ENCODE results near the gene PEAR1. TPM values are rescaled to one million over a fixed set of nuclear protein-coding genes. Genes with fewer than 3 reads are reported as not detected.

The PEAR1 gene
- total RNA-seq, 1 experiment from 2014 or later, result 0.39 TPM

GRCh38 chr1:156864796-156865195 lies 28.7 kb upstream of the PEAR1 start:
- Histone ChIP-seq H4K91ac (ENCODE audit: insufficient read length, low read depth, low read length) (no peak overlapping the region), H3K9me3 (ENCODE audit: control insufficient read depth, low read depth, low read length) (no peaks in the 10 kb centered on the region), H3K56ac (ENCODE audit: insufficient read length, low read depth, low read length) (no peak overlapping the region), H2BK5ac (ENCODE audit: insufficient read length, low read length) (no peak overlapping the region), H3K14ac (ENCODE audit: insufficient read depth, low read length) (no peak overlapping the region), H2AK5ac (ENCODE audit: insufficient read length, low read length) (no peak overlapping the region), H4K5ac (ENCODE audit: insufficient read length, low read depth, low read length) (no peak overlapping the region), H3K27me3 (ENCODE audit: insufficient read depth, low read length) (peaks cover 42% of the 10 kb centered on the region; the same call in 1 of the 2 replicates), H3K23me2 (ENCODE audit: insufficient read length, low read depth, low read length, poor library complexity, severe bottlenecking) (peaks cover 7% of the 10 kb centered on the region), H3T11ph (ENCODE audit: low read length) (no peak overlapping the region), H3K27ac (ENCODE audit: insufficient read length, low read depth, low read length) (no peak overlapping the region), H2BK120ac (ENCODE audit: low read depth, low read length, poor library complexity, severe bottlenecking) (no peak overlapping the region), H2AFZ (ENCODE audit: low read length) (no peak overlapping the region), H3K4ac (ENCODE audit: low read depth, low read length) (no peak overlapping the region), H2BK15ac (ENCODE audit: low read depth, low read length) (no peak overlapping the region), H3K23ac (ENCODE audit: insufficient read length, low read depth, low read length) (no peak overlapping the region), H3K4me1 (ENCODE audit: insufficient read depth, low read length) (no peaks in the 10 kb centered on the region; the same call in 1 of the 2 replicates), H2BK12ac (ENCODE audit: insufficient read length, low read depth, low read length) (no peak overlapping the region), H3K18ac (ENCODE audit: insufficient read length, low read depth, low read length) (no peak overlapping the region), H3K9ac (ENCODE audit: extremely low read depth, insufficient read length, low read length) (no peak overlapping the region), H4K8ac (replicated peaks; ENCODE audit: insufficient read length, low read depth, low read length) (no peak overlapping the region), H3K4me2 (ENCODE audit: insufficient read depth, insufficient read length, low read length) (no peak overlapping the region), H3K79me2 (ENCODE audit: insufficient read depth, low read length) (no peaks in the 10 kb centered on the region), H2BK20ac (ENCODE audit: low read depth, low read length, poor library complexity, severe bottlenecking) (no peak overlapping the region), H4K20me1 (ENCODE audit: control insufficient read depth, insufficient read depth, insufficient read length) (no peaks in the 10 kb centered on the region), H3K79me1 (ENCODE audit: insufficient read depth, low read depth, low read length, poor library complexity, severe bottlenecking) (no peaks in the 10 kb centered on the region)
- Mint-ChIP-seq H3K9me3 (no peaks in the 10 kb centered on the region; a peak in 2 of 5 replicates), H3K36me3 (ENCODE audit: insufficient read depth in 1 of 3, low read depth in 3 of 3) (no peaks in the 10 kb centered on the region), H3K4me3 (no peak overlapping the region), H3K27me3 (ENCODE audit: low read depth) (peaks cover 77% of the 10 kb centered on the region), H3K27ac (no peak overlapping the region), H3K4me1 (peaks cover 5 to 31% of the 10 kb centered on the region in 2 experiments)
- TF ChIP-seq CTCF (conservative IDR thresholded peaks at IDR 0.05), result no peak
- no peak for DNase-seq
- WGBS (ENCODE audit: extremely low coverage, insufficient read length, low lambda C conversion rate), result no CpG with 5 or more reads among the region's 4 CpGs
